ENCODE results near the gene STX19.
A peak's percentile ranks its signal among the peaks of the same experiment; 100 is the strongest.

Gene STX19

GRCh38 chr3:94026623-94027022, 1.8 kb downstream of the STX19 start:
- DNase-seq, result no peak

- no peak for DNase-seq
Observed at GRCh38 chr3:94024385-94024784, 4.0 kb downstream of the STX19 start.

GRCh38 chr3:94020293-94020692, 8.1 kb downstream of the STX19 start:
- DNase-seq, result no peak

GRCh38 chr3:94019659-94020058, 8.7 kb downstream of the STX19 start:
- DNase-seq, result no peak

GRCh38 chr3:94015025-94015424, 13.4 kb downstream of the STX19 start:
- DNase-seq, result no peak

GRCh38 chr3:94012185-94012584, 16.2 kb downstream of the STX19 start:
- DNase-seq, result no peak

GRCh38 chr3:94011233-94011711, 17.1 kb downstream of the STX19 start:
- DNase-seq, result no peak

GRCh38 chr3:94009608-94010007, 18.8 kb downstream of the STX19 start:
- DNase-seq, result no peak

GRCh38 chr3:94008253-94008652, 20.1 kb downstream of the STX19 start:
- DNase-seq, result no peak

- no peak for DNase-seq
Observed at GRCh38 chr3:94004301-94004910, 24.0 kb downstream of the STX19 start.

- DNase-seq, result no peak
Observed at GRCh38 chr3:94001827-94002495, 26.4 kb downstream of the STX19 start.

- no peak for DNase-seq
Observed at GRCh38 chr3:94001191-94001590, 27.2 kb downstream of the STX19 start.

GRCh38 chr3:93994056-93994455, 34.3 kb downstream of the STX19 start:
- DNase-seq, result no peak

GRCh38 chr3:93992207-93992606, 36.2 kb downstream of the STX19 start:
- no peak for DNase-seq

- no peak for DNase-seq
Observed at GRCh38 chr3:93991631-93992030, 36.8 kb downstream of the STX19 start.

- DNase-seq, result no peak
Observed at GRCh38 chr3:93989241-93989640, 39.2 kb downstream of the STX19 start.

- no peak for DNase-seq
Observed at GRCh38 chr3:93988764-93989163, 39.6 kb downstream of the STX19 start.

- DNase-seq, result no peak
Observed at GRCh38 chr3:93988283-93988682, 40.1 kb downstream of the STX19 start.

GRCh38 chr3:93984618-93985017, 43.8 kb downstream of the STX19 start:
- DNase-seq, result no peak

- DNase-seq, result no peak
Observed at GRCh38 chr3:93983408-93983807, 45.0 kb downstream of the STX19 start.

- no peak for DNase-seq
Observed at GRCh38 chr3:93981649-93982048, 46.7 kb downstream of the STX19 start.

GRCh38 chr3:93979850-93980676, 48.3 kb downstream of the STX19 start, which contains the start of gene ARL13B:
ARL13B (plus strand) TSS chr3:93980155; CDS start chr3:93980424, 269 bp downstream.
- DNase-seq, result peak; percentile 98

Measured in NCI-H345 (cell line).